GM12878 (cell line): ENCODE data around the gene M1AP. TPM values are rescaled to one million over a fixed set of nuclear protein-coding genes. Genes with fewer than 3 reads are reported as not detected.

ENCODE experiments used
- CEBPB ChIP-seq, 2 experiments: fragments of 150-350 bp in 1 of 2; IDR thresholded peaks; 2 replicates each; pipeline ENCODE4 v1.6.1; 2012 to 2014; ENCODE audit warnings: low read depth in 2 of 2, low read length in 2 of 2, borderline replicate concordance in 1 of 2, inconsistent platforms in 1 of 2
- CUX1 ChIP-seq: IDR thresholded peaks from 2 replicates; pipeline ENCODE4 v1.6.1; 2012; ENCODE audit warnings: improper control_type of control experiment, low read depth, low read length; ENCODE audit not compliant: insufficient replicate concordance
- HDAC2 ChIP-seq: fragments of 200-600 bp; sonication (generic); IDR thresholded peaks from 2 replicates; pipeline ENCODE4 v1.6.1; 2017
- MTA2 ChIP-seq: fragments of 450-650 bp; IDR thresholded peaks from 2 replicates; pipeline ENCODE4 v1.6.1; 2016; ENCODE audit warnings: low read depth, mild to moderate bottlenecking, moderate library complexity
- MYB ChIP-seq: fragments of 150-350 bp; IDR thresholded peaks from 2 replicates; pipeline ENCODE4 v1.6.1; 2014; ENCODE audit warnings: mild to moderate bottlenecking, low read depth, low read length, borderline replicate concordance
- MYC ChIP-seq: IDR thresholded peaks from 2 replicates; pipeline ENCODE4 v1.6.1; 2011; ENCODE audit warnings: mild to moderate bottlenecking, low read length, moderate library complexity, inconsistent platforms; ENCODE audit not compliant: insufficient read depth, insufficient replicate concordance, insufficient read length, severe bottlenecking
- NR2F1 ChIP-seq: fragments of 450-650 bp; conservative IDR thresholded peaks from 2 replicates; pipeline ENCODE4 v1.6.1; 2017; ENCODE audit warnings: mild to moderate bottlenecking
- PKNOX1 ChIP-seq: fragments of 450-650 bp; IDR thresholded peaks from 2 replicates; pipeline ENCODE4 v1.6.1; 2016; ENCODE audit warnings: mild to moderate bottlenecking
- RAD21 ChIP-seq: IDR thresholded peaks from 2 replicates; pipeline ENCODE4 v1.6.1; 2011; ENCODE audit warnings: mild to moderate bottlenecking, low read depth, low read length, moderate library complexity; ENCODE audit not compliant: insufficient read depth
- RAD51 ChIP-seq: fragments of 450-650 bp; IDR thresholded peaks from 2 replicates; pipeline ENCODE4 v1.6.1; 2016; ENCODE audit warnings: moderate library complexity, mild to moderate bottlenecking, inconsistent platforms
- RFX5 ChIP-seq: IDR thresholded peaks from 2 replicates; pipeline ENCODE4 v1.6.1; 2011; ENCODE audit warnings: low read depth, low read length, improper control_type of control experiment
- SIN3A ChIP-seq: IDR thresholded peaks from 2 replicates; pipeline ENCODE4 v1.6.1; 2012; ENCODE audit warnings: low read depth, low read length, improper control_type of control experiment
- SIX5 ChIP-seq: IDR thresholded peaks from 2 replicates; pipeline ENCODE4 v1.6.1; 2011; ENCODE audit warnings: mild to moderate bottlenecking, low read depth, low read length, moderate library complexity; ENCODE audit not compliant: severe bottlenecking
- STAT3 ChIP-seq: IDR thresholded peaks from 2 replicates; pipeline ENCODE4 v1.6.1; 2011; ENCODE audit warnings: low read depth, low read length, improper control_type of control experiment
- TCF3 ChIP-seq: IDR thresholded peaks from 2 replicates; pipeline ENCODE4 v1.6.1; 2012; ENCODE audit warnings: low read depth, mild to moderate bottlenecking, low read length, borderline replicate concordance; ENCODE audit not compliant: insufficient read depth
- YBX1 ChIP-seq: fragments of 450-650 bp; IDR thresholded peaks from 2 replicates; pipeline ENCODE4 v1.6.1; 2016; ENCODE audit warnings: antibody characterized with exemption
- ZNF384 ChIP-seq: IDR thresholded peaks from 2 replicates; pipeline ENCODE4 v1.6.1; 2012; ENCODE audit warnings: low read depth, mild to moderate bottlenecking, low read length, improper control_type of control experiment, borderline replicate concordance
- polyA plus RNA-seq, 11 experiments: library from polyadenylated mRNA; depleted of rRNA in 4 of 11; unstranded in 6 of 11; stranded (reverse) in 5 of 11; fragments of >200 nt; fragmentation: Nextera tagmentation in 4 of 11; fragmentation: Illumina TruSeq in 1 of 11; extraction: Ambion mirVana in 4 of 11; extraction: Trizol in 1 of 11; gene quantifications; 1 replicate in 1 of 11; 2 replicates in 10 of 11; pipeline versions ENCODE4 v1.2.1 to v1.2.3, GENCODE V29; 2011 to 2016; ENCODE audit warnings: inconsistent platforms in 2 of 11, missing spikeins in 2 of 11, low read depth in 1 of 11
- total RNA-seq, 4 experiments: library from RNA; depleted of rRNA in 3 of 4; stranded (reverse); fragments of >200 nt in 3 of 4; fragmentation: Illumina TruSeq in 1 of 4; extraction: Trizol in 1 of 4; gene quantifications; 2 replicates each; pipeline versions ENCODE4 v1.2.1 to v1.2.3, GENCODE V29; 2013 to 2021
- TF ChIP-seq, protein P1 (sequence below): IDR thresholded peaks from 2 replicates; pipeline ENCODE4 v1.6.1; 2012; ENCODE audit warnings: low read depth, low read length, improper control_type of control experiment
- TF ChIP-seq, protein P2 (sequence below): IDR thresholded peaks from 2 replicates; pipeline ENCODE4 v1.6.1; 2012; ENCODE audit warnings: low read depth, low read length, improper control_type of control experiment

Gene M1AP
- total and polyA plus RNA-seq, 10 of the 15 experiments (the other 5 are each of a cell fraction or from before 2014, with no cell fraction given), result 0.04 to 0.32 (median 0.16) TPM; not detected in 4

GRCh38 chr2:74552914-74553811 lies 95.0 kb downstream of the M1AP start (continued):
- TF ChIP-seq RFX5, result no peak
- TF ChIP-seq TCF3, result no peak
- peak; percentile 73; the same call in 1 of the 2 replicates for TF ChIP-seq NR2F1
- no peak for TF ChIP-seq STAT3
- TF ChIP-seq CEBPB (IDR thresholded peaks at IDR 0.05; ENCODE audit: borderline replicate concordance in 1 of 2, low read depth in 2 of 2, low read length in 2 of 2), result no peak
- TF ChIP-seq YBX1, result peak; percentile 71; the same call in 1 of the 2 replicates
- no peak for TF ChIP-seq RAD51
- no peak for TF ChIP-seq CUX1
- TF ChIP-seq SIN3A, result no peak
- no peak for TF ChIP-seq MTA2
- TF ChIP-seq, protein P1, sequence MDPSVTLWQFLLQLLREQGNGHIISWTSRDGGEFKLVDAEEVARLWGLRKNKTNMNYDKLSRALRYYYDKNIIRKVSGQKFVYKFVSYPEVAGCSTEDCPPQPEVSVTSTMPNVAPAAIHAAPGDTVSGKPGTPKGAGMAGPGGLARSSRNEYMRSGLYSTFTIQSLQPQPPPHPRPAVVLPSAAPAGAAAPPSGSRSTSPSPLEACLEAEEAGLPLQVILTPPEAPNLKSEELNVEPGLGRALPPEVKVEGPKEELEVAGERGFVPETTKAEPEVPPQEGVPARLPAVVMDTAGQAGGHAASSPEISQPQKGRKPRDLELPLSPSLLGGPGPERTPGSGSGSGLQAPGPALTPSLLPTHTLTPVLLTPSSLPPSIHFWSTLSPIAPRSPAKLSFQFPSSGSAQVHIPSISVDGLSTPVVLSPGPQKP, result no peak
- no peak for TF ChIP-seq HDAC2
- no peak for TF ChIP-seq MYC
- no peak for TF ChIP-seq MYB
- TF ChIP-seq ZNF384, result no peak
- no peak for TF ChIP-seq PKNOX1
- no peak for TF ChIP-seq SIX5
- no peak for TF ChIP-seq RAD21
- TF ChIP-seq, protein P2, sequence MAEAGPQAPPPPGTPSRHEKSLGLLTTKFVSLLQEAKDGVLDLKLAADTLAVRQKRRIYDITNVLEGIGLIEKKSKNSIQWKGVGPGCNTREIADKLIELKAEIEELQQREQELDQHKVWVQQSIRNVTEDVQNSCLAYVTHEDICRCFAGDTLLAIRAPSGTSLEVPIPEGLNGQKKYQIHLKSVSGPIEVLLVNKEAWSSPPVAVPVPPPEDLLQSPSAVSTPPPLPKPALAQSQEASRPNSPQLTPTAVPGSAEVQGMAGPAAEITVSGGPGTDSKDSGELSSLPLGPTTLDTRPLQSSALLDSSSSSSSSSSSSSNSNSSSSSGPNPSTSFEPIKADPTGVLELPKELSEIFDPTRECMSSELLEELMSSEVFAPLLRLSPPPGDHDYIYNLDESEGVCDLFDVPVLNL, result no peak
